Skeletal muscle tissue (tissue), 4 donors: ENCODE results near the gene ZCCHC24. TPM values are rescaled to one million over a fixed set of nuclear protein-coding genes. Genes with fewer than 3 reads are reported as not detected.

ENCODE experiments used
- H3K27ac ChIP-seq: one replicate; pipeline ENCODE4 v1.7.0; 2013; ENCODE audit warnings: mild to moderate bottlenecking, low read depth, low read length, inconsistent platforms
- H3K27me3 ChIP-seq, 3 donors: one replicate each; pipeline ENCODE4 v1.7.0; 2013; ENCODE audit warnings: low read length in 3 of 3; ENCODE audit not compliant: control insufficient read depth in 3 of 3, insufficient read depth in 3 of 3
- H3K36me3 ChIP-seq, 3 donors: one replicate each; pipeline ENCODE4 v1.7.0; 2013; ENCODE audit warnings: low read length in 3 of 3; ENCODE audit not compliant: control insufficient read depth in 3 of 3, insufficient read depth in 3 of 3
- H3K4me1 ChIP-seq, 3 donors: one replicate each; pipeline ENCODE4 v1.7.0; 2013; ENCODE audit warnings: low read length in 3 of 3, mild to moderate bottlenecking in 3 of 3; ENCODE audit not compliant: control insufficient read depth in 3 of 3, insufficient read depth in 3 of 3
- H3K4me3 ChIP-seq, 3 donors: one replicate each; pipeline ENCODE4 v1.7.0; 2013; ENCODE audit warnings: low read length in 3 of 3
- H3K9ac ChIP-seq, 3 donors: one replicate each; pipeline ENCODE4 v1.7.0; 2013; ENCODE audit warnings: low read length in 3 of 3, mild to moderate bottlenecking in 3 of 3, moderate library complexity in 2 of 3, low read depth in 1 of 3
- H3K9me3 ChIP-seq, 3 donors: one replicate each; pipeline ENCODE4 v1.7.0; 2013; ENCODE audit warnings: low read length in 3 of 3; ENCODE audit not compliant: control insufficient read depth in 3 of 3
- total RNA-seq: library from RNA; depleted of rRNA; stranded (reverse); fragments of >200 nt; gene quantifications from one replicate; pipeline ENCODE4 v1.2.3, GENCODE V29; 2014
- donor health status: Osteomylitis.

ZCCHC24 gene
- total RNA-seq, 1 donor from 2014 or later: 20.9 TPM

GRCh38 chr10:79402951-79403350 is 42.5 kb downstream of the ZCCHC24 start:
- Histone ChIP-seq H3K9me3 (no peaks in the 10 kb centered on the region), H3K4me1 (peaks cover 0 to 42% (median 40%) of the 10 kb centered on the region in 3 donors), H3K4me3 (peak overlapping the region in 2 of 3 donors; percentile 13 to 14), H3K36me3 (peaks cover 0 to 2% (median 0%) of the 10 kb centered on the region in 3 donors), H3K9ac (peak overlapping the region; percentile 7 to 50 (median 17)), H3K27me3 (no peaks in the 10 kb centered on the region), H3K27ac (peak overlapping the region; percentile 79)

GRCh38 chr10:79402625-79402946 is 42.8 kb downstream of the ZCCHC24 start:
- Histone ChIP-seq H3K9me3 (no peaks in the 10 kb centered on the region), H3K4me3 (no peak overlapping the region), H3K4me1 (peaks cover 0 to 46% (median 44%) of the 10 kb centered on the region in 3 donors), H3K9ac (peak overlapping the region in 2 of 3 donors; percentile 50 to 51), H3K27me3 (no peaks in the 10 kb centered on the region), H3K36me3 (peaks cover 0 to 2% (median 0%) of the 10 kb centered on the region in 3 donors), H3K27ac (peak overlapping the region; percentile 79)

GRCh38 chr10:79401015-79401921 is 44.2 kb downstream of the ZCCHC24 start:
- no peaks in the 10 kb centered on the region for H3K9me3 ChIP-seq
- H3K4me3 ChIP-seq: peak overlapping the region in 2 of 3 donors; percentile 22 to 27
- H3K36me3 ChIP-seq: peaks cover 0 to 2% (median 0%) of the 10 kb centered on the region in 3 donors
- no peaks in the 10 kb centered on the region for H3K27me3 ChIP-seq
- H3K4me1 ChIP-seq: peaks cover 0 to 58% (median 57%) of the 10 kb centered on the region in 3 donors
- peak overlapping the region in 2 of 3 donors; percentile 36 to 43 for H3K9ac ChIP-seq
- H3K27ac ChIP-seq: peak overlapping the region; percentile 79

GRCh38 chr10:79400146-79401004 is 45.0 kb downstream of the ZCCHC24 start:
- Histone ChIP-seq H3K4me3 (peak overlapping the region in 2 of 3 donors; percentile 22 to 41), H3K4me1 (peaks cover 0 to 62% (median 59%) of the 10 kb centered on the region in 3 donors), H3K36me3 (peaks cover 0 to 2% (median 0%) of the 10 kb centered on the region in 3 donors), H3K27me3 (no peaks in the 10 kb centered on the region), H3K27ac (peak overlapping the region; percentile 95), H3K9me3 (no peaks in the 10 kb centered on the region), H3K9ac (peak overlapping the region in 1 of 3 donors; percentile 43)

GRCh38 chr10:79399223-79399831 is 46.1 kb downstream of the ZCCHC24 start:
- peak overlapping the region; percentile 95 for H3K27ac ChIP-seq
- H3K36me3 ChIP-seq: peaks cover 0 to 4% (median 1%) of the 10 kb centered on the region in 3 donors
- peaks cover 7 to 69% (median 62%) of the 10 kb centered on the region in 3 donors for H3K4me1 ChIP-seq
- H3K9me3 ChIP-seq: no peaks in the 10 kb centered on the region
- peak overlapping the region; percentile 36 to 76 (median 68) for H3K9ac ChIP-seq
- H3K27me3 ChIP-seq: no peaks in the 10 kb centered on the region
- H3K4me3 ChIP-seq: peak overlapping the region in 2 of 3 donors; percentile 41 to 49

- peak overlapping the region; percentile 95 for H3K27ac ChIP-seq
- H3K4me3 ChIP-seq: peak overlapping the region in 1 of 3 donors; percentile 13
- H3K9me3 ChIP-seq: no peaks in the 10 kb centered on the region
- no peaks in the 10 kb centered on the region for H3K27me3 ChIP-seq
- H3K36me3 ChIP-seq: peaks cover 5 to 10% (median 7%) of the 10 kb centered on the region in 3 donors
- H3K9ac ChIP-seq: peak overlapping the region; percentile 36 to 76 (median 68)
- peaks cover 14 to 71% (median 62%) of the 10 kb centered on the region in 3 donors for H3K4me1 ChIP-seq
Measured at GRCh38 chr10:79398642-79399041, 46.8 kb downstream of the ZCCHC24 start.

- Histone ChIP-seq H3K9me3 (no peaks in the 10 kb centered on the region), H3K4me3 (peak overlapping the region in 1 of 3 donors; percentile 24), H3K4me1 (peaks cover 23 to 71% (median 63%) of the 10 kb centered on the region in 3 donors), H3K27ac (peak overlapping the region; percentile 95), H3K27me3 (no peaks in the 10 kb centered on the region), H3K36me3 (peaks cover 7 to 12% (median 11%) of the 10 kb centered on the region in 3 donors), H3K9ac (peak overlapping the region; percentile 45 to 68 (median 46))
Measured at GRCh38 chr10:79397575-79398303, 47.7 kb downstream of the ZCCHC24 start.

GRCh38 chr10:79397051-79397450 is 48.4 kb downstream of the ZCCHC24 start:
- H3K4me1 ChIP-seq: peaks cover 30 to 76% (median 67%) of the 10 kb centered on the region in 3 donors
- H3K9me3 ChIP-seq: no peaks in the 10 kb centered on the region
- peak overlapping the region in 1 of 3 donors; percentile 9 for H3K4me3 ChIP-seq
- H3K36me3 ChIP-seq: peaks cover 7 to 18% (median 11%) of the 10 kb centered on the region in 3 donors
- H3K9ac ChIP-seq: peak overlapping the region; percentile 45 to 52 (median 46)
- H3K27ac ChIP-seq: peak overlapping the region; percentile 95
- H3K27me3 ChIP-seq: no peaks in the 10 kb centered on the region

- H3K27ac ChIP-seq: peak overlapping the region; percentile 95
- H3K4me3 ChIP-seq: no peak overlapping the region
- H3K9me3 ChIP-seq: no peaks in the 10 kb centered on the region
- no peaks in the 10 kb centered on the region for H3K27me3 ChIP-seq
- peaks cover 35 to 76% (median 67%) of the 10 kb centered on the region in 3 donors for H3K4me1 ChIP-seq
- peaks cover 7 to 18% (median 11%) of the 10 kb centered on the region in 3 donors for H3K36me3 ChIP-seq
- H3K9ac ChIP-seq: no peak overlapping the region
Measured at GRCh38 chr10:79396520-79396919, 48.9 kb downstream of the ZCCHC24 start.
